HPDE6-E6E7 (cell line): Measurements from ENCODE around the gene NMNAT3.

Experiments
- DNase-seq: peaks from one replicate; pipeline ENCODE4 v3.0.0; 2011; ENCODE audit warnings: missing footprints; ENCODE audit errors: extremely low spot score

The NMNAT3 gene

DNA sequence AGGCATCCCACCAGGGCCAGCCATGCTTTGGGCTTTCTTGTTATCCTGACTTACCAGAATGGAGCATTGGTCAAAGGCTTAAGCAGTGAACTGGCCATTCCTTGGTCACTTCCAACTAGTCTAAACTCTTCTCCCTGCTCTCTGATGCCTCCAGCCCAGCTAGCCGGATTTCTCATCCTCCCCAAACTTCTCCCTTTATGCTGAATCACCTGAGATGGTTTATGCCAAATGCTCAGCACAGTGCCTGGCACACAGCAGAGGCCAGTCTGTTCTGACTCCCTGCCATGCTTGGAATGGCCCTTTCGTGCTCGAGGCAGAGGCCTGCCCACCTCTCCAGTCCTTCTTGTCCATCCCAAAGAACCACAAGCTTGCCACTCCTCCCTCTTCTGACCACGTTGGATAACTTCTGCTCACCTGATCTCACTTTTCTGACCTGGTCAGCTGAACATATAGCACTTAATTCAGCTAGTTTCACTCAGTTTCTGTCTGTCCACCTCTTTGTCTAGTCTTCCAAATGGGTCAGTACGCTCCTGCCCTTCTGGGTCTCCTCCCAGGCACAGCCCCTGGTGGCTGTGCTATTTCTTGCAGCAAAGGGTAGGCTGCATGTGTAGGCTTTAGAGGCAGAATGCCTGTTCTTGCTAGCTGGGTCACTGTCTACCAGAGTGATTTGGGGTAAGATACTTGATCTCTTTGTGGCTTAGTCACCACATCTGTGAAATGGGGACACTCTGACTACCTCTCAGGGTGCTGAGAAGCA is 136.1 kb downstream of the NMNAT3 start:
- no peak for DNase-seq

- DNase-seq: no peak
These were observed 136.9 kb downstream of the NMNAT3 start for GRCh38 chr3:139540651-139541531.

DNA sequence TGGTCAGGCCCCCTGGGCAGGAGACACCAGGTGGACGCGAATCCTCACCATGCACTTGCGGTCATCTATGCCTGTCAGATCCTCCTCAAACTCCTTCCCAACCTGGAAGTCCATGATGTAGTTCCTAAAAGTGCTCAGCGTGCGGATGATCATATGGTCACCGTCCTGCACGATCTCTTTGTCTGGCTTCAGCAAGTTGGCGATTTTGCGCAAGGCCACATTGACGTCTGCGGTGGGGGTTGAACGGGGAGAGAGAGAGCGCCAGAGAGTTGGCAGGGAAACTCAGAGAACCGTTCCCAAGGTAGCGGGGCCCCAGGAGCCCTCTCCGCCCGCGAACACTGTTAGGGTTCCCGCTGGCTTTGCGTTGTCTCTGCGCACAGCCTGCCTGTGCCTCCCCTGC is 139.0 kb downstream of the NMNAT3 start:
- DNase-seq: no peak

DNA sequence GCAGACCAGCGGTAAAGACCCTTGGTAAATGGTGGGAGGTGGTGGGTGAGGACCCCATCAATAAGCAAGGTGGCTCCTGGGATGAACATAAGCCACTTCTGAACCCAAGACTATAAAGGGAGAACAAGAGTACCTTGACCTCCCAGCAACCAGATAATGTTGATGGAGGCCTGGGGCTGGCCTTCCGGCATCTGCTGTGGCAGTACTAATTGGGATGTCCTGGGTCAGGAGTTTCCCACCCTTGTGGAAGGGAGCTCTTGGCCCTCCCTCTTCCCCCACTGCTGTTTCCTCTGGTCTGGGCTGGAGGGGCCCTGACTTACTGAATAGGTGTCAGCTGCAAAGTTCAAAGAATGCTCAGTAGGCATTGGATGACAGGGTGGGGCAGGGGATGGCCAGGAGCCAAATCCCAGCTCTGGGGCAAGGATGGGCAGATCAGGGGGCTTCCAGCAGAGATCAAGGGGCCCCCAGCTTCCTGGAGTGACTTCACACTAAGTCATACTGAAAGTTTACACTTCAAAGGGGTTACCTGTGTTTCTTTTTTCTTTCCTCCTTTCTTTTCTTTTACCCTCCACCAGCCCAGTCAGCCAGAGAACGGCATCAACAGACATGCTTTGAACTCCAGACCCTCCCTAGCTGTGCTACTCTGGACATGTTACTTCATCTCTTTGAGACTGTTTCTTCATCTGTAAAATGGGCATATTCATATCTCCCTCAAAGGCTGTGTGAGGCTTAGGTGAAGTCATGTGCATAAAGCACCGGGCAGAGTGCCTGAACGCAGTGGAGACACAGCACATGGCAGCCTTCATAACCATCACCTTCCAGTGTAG is 139.8 kb downstream of the NMNAT3 start:
- no peak for DNase-seq

- peak; percentile 35 for DNase-seq
These were observed 140.4 kb downstream of the NMNAT3 start for GRCh38 chr3:139537361-139537760.

DNA sequence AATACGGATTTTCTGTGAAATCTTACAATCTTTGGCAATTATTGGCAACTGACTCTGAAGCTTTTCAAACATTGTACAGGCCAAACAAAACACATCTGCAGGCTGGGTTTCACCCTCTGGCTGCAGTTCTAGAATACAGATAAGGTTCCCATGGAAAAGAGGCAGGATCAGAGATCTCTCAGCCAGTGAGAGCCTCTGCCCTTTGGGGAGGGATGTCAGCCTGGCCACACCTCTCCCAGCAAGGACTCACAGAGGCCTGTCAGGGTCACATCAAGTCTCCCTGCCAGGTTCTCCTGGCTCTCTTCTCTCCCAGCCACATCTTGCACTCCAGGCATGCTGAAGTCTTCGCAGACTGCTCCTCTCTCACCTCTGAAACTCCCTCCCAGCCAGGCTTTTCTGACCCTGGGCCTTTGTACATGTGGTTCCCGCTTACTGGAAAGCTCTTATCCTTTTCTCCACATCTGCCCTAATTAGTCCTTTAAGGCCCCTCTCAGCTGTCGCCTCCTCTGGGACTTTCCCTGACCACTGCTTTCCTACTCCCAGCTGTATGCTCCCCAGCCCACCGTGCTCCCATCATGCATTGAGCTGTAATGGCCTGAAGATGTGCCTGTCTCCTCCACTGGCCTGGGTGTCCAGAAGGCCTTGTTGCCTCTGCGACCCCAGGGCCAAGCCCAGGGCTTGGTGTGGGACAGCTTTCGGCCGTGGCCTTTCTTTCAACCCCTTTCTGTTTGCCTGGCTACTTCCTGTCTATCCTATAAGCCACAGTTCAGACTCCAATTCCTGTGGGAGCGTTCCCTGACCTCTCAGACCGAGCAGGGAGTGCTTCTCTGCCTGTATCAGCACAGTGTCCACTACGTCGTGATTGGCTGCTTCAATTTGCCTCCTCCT is 142.5 kb downstream of the NMNAT3 start:
- DNase-seq: no peak

- peak; percentile 45 for DNase-seq
These were observed 143.3 kb downstream of the NMNAT3 start for GRCh38 chr3:139534455-139534812.

GRCh38 chr3:139533781-139534454 is 143.9 kb downstream of the NMNAT3 start:
- no peak for DNase-seq

- DNase-seq: no peak
These were observed 144.8 kb downstream of the NMNAT3 start for GRCh38 chr3:139532976-139533375.

GRCh38 chr3:139530717-139531116 is 147.1 kb downstream of the NMNAT3 start:
- DNase-seq: no peak

GRCh38 chr3:139529662-139530061 is 148.1 kb downstream of the NMNAT3 start:
- no peak for DNase-seq

- no peak for DNase-seq
These were observed 148.8 kb downstream of the NMNAT3 start for GRCh38 chr3:139528924-139529323.

DNA sequence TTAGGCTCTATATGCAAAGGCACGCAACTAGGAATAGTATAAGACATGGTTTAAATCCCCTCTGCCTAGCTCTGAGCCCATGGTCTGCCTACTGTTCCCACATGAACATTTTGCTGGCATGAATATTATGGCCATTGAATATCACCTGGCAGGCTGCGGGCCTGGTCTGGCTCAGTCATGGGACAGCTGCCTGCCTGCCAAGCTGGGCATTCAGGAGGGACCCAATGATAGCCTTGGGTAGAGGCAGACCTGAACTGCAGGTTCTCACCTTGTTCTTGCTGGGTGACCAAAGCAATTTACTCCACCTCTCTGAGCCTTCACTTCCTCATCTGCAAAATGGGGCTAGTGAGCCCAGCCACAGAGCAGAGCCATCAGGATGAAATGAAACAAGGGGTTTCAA is 149.5 kb downstream of the NMNAT3 start:
- DNase-seq: no peak

GRCh38 chr3:139527265-139527664 is 150.5 kb downstream of the NMNAT3 start:
- no peak for DNase-seq

- no peak for DNase-seq
These were observed 151.6 kb downstream of the NMNAT3 start for GRCh38 chr3:139526146-139526545.

- no peak for DNase-seq
These were observed 152.7 kb downstream of the NMNAT3 start for GRCh38 chr3:139524841-139525636.

DNA sequence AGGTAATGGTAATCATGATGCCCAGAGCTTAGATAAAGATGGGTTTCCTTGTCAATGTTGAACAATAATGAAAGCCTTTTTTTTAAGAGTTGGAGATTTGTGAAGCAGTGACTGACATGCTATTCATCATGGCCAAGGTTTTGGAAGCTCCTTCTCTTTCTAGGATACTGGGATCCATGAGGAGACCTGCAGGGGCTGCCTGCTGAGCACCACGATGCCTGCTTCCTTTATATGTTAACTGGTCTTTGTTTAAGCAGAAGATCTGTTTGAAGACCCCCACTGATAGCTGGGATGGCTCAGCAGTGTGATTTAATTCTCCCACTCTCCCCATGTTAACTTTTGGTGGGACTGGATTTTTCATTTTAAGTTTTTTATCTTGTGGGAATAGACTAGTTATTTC is 154.1 kb downstream of the NMNAT3 start:
- DNase-seq: no peak

- DNase-seq: no peak
These were observed 154.6 kb downstream of the NMNAT3 start for GRCh38 chr3:139523166-139523565.

DNA sequence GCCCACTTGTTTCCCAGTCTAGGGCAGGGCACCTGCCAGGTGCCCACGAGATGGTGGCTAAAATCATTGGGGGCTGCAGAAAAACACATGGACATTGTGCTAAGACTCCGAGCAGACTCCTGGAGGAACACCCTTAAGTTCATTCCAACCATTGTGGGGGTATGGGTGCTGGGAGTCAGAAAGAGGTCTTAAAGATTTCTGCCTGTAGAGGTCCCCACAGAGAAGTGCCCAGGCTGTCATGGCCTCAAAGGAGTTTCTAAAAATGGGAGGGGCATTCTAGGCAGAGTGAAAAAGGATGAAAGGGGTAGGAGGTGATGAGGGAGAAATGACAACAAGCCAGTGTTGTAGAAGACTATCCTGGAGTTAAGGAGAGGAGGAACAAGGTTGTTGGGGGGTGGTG is 155.4 kb downstream of the NMNAT3 start:
- DNase-seq: no peak

- no peak for DNase-seq
These were observed 156.0 kb downstream of the NMNAT3 start for GRCh38 chr3:139521816-139522215.
